HepG2 (cell line): ENCODE results near the gene PCDHA9. TPM values are rescaled to one million over a fixed set of nuclear protein-coding genes. Genes with fewer than 3 reads are reported as not detected.

Experiments used
- ATAC-seq: fragments of 200-7000 bp; cut with Tn5 transposase; 3 replicates; pipeline ENCODE4 v1.9.1; 2020; ENCODE audit warnings: mild to moderate bottlenecking, moderate library complexity
- BruUV-seq: library from RNA; stranded (reverse); fragments of 400-500 nt; replicated peaks from 2 replicates; lab custom pipeline; 2021; lab: Mats Ljungman, UMichigan
- CTCF ChIA-PET: fragments of 300-600 bp; formaldehyde crosslinking; extraction: SDS; loops from one replicate; lab custom pipeline; 2021; ENCODE audit warnings: low total read pairs, inconsistent platforms, low intra/inter-chr PET ratio; lab: Yijun Ruan, JAX
- POLR2A ChIA-PET: fragments of 350-600 bp; sonication (Branson Sonifier 250); formaldehyde crosslinking; loops from one replicate; lab custom pipeline; 2020; ENCODE audit warnings: antibody characterized with exemption, inconsistent platforms; lab: Yijun Ruan, JAX
- DNase-seq: peaks from one replicate; pipeline ENCODE4 v3.0.0-alpha.2; 2015; ENCODE audit warnings: low spot score
- FAIRE-seq: peaks from 3 replicates; lab custom pipeline; 2011; peaks lifted over from hg19 to GRCh38; lab: Jason Lieb, UNC
- H2AFZ ChIP-seq: one replicate; pipeline ENCODE4 v1.6.1; 2011; ENCODE audit warnings: low read length, inconsistent platforms
- H3K27ac ChIP-seq: fragments of 300-600 bp; 3 replicates; pipeline ENCODE4 v1.8.0; 2011; ENCODE audit warnings: mixed run types, mild to moderate bottlenecking, mixed read lengths, low read length, inconsistent platforms; ENCODE audit not compliant: insufficient read depth; ENCODE audit errors: extremely low read length
- H3K27me3 ChIP-seq, 2 experiments: fragments of 200-600 bp in 1 of 2; 2 replicates in 1 of 2; 3 replicates in 1 of 2; pipeline versions ENCODE4 v1.6.0 to v1.8.0; 2011; ENCODE audit warnings: low read length in 2 of 2, mild to moderate bottlenecking in 2 of 2, moderate library complexity in 2 of 2, inconsistent platforms in 1 of 2; ENCODE audit not compliant: insufficient read depth in 2 of 2, control insufficient read depth in 1 of 2
- H3K36me3 ChIP-seq, 2 experiments: fragments of 200-600 bp in 1 of 2; replicated peaks in 1 of 2; 2 replicates in 1 of 2; 3 replicates in 1 of 2; pipeline versions ENCODE4 v1.5.1 to v1.8.0; 2011; ENCODE audit warnings: low read length in 2 of 2, inconsistent platforms in 1 of 2; ENCODE audit not compliant: insufficient read depth in 2 of 2, control insufficient read depth in 1 of 2
- H3K4me1 ChIP-seq: 2 replicates; pipeline ENCODE4 v1.5.1; 2012; ENCODE audit warnings: low read length, inconsistent platforms; ENCODE audit not compliant: insufficient read depth
- H3K4me2 ChIP-seq: 2 replicates; pipeline ENCODE4 v1.6.0; 2011; ENCODE audit warnings: low read depth, low read length, inconsistent platforms
- H3K4me3 ChIP-seq, 3 experiments: fragments of 200-600 bp in 1 of 3; sonication (generic), shearing (Covaris generic) in 1 of 3; replicated peaks in 1 of 3; 2 replicates each; pipeline ENCODE4 v1.5.1; 2011 to 2016; ENCODE audit warnings: low read length in 3 of 3, inconsistent platforms in 2 of 3, low read depth in 2 of 3, mild to moderate bottlenecking in 2 of 3, control low read depth in 1 of 3, mixed read lengths in 1 of 3; ENCODE audit not compliant: insufficient read depth in 1 of 3
- H3K79me2 ChIP-seq: one replicate; pipeline ENCODE4 v1.6.1; 2011; ENCODE audit warnings: low read length, inconsistent platforms; ENCODE audit not compliant: insufficient read depth
- H3K9ac ChIP-seq: 2 replicates; pipeline ENCODE4 v1.6.0; 2011; ENCODE audit warnings: mild to moderate bottlenecking, low read depth, low read length, inconsistent platforms; ENCODE audit not compliant: insufficient read depth
- H3K9me3 ChIP-seq: 2 replicates; pipeline ENCODE4 v1.5.1; 2012; ENCODE audit warnings: mild to moderate bottlenecking, low read length
- H4K20me1 ChIP-seq: 2 replicates; pipeline ENCODE4 v1.6.0; 2011; ENCODE audit warnings: inconsistent platforms, mild to moderate bottlenecking, low read length, moderate library complexity; ENCODE audit not compliant: insufficient read depth
- KAT7 ChIP-seq: IDR thresholded peaks from 2 replicates; pipeline ENCODE4 v1.6.1; 2018; ENCODE audit warnings: borderline replicate concordance, missing compliant biosample characterization
- SOX6 ChIP-seq, 2 experiments: fragments of 450-650 bp in 1 of 2; sonication (generic) in 1 of 2; formaldehyde crosslinking in 1 of 2; IDR thresholded peaks; 2 replicates each; pipeline versions ENCODE4 v1.4.0 to v1.6.1; 2017 to 2020; ENCODE audit warnings: antibody characterized with exemption in 1 of 2, mild to moderate bottlenecking in 1 of 2, missing genetic modification reagents in 1 of 2
- ZC3H13 ChIP-seq: sonication (generic); formaldehyde crosslinking; IDR thresholded peaks from 2 replicates; pipeline ENCODE4 v1.8.1; 2023; ENCODE audit warnings: mild to moderate bottlenecking, missing genetic modification reagents, moderate library complexity
- WGBS: methylation state at CpG from one replicate; pipeline ENCODE4 v1.1.6; 2017; ENCODE audit warnings: low lambda C conversion rate; 5-methylcytosine and 5-hydroxymethylcytosine counted together
- in situ Hi-C: cut with HindIII; loops from 2 replicates; pipeline ENCODE4 v1.10.0; 2017; ENCODE audit warnings: low pct_unique_long_range_greater_than_20kb; ENCODE audit not compliant: extremely low pct_ligation_motif_present
- intact Hi-C: fragments of 100-400 bp; cut with micrococcal nuclease; formaldehyde crosslinking; loops from one replicate; pipeline ENCODE4 v1.10.0; 2022; ENCODE audit not compliant: unreplicated experiment
- polyA plus RNA-seq, 8 experiments: library from polyadenylated mRNA; depleted of rRNA in 3 of 8; stranded (reverse) in 7 of 8; unstranded in 1 of 8; fragments of >200 nt; fragmentation: Illumina TruSeq in 4 of 8; extraction: Trizol in 4 of 8; gene quantifications; 2 replicates each; pipeline versions ENCODE4 v1.2.1 to v1.2.3, GENCODE V29; 2011 to 2016; ENCODE audit warnings: low read depth in 4 of 8, missing spikeins in 1 of 8, mixed read lengths in 1 of 8; ENCODE audit not compliant: insufficient read depth in 1 of 8
- total RNA-seq, 5 experiments: library from RNA; depleted of rRNA; stranded (reverse); fragments of >200 nt; fragmentation: Illumina TruSeq; extraction: Trizol; gene quantifications; 2 replicates each; pipeline ENCODE4 v1.2.3, GENCODE V29; 2016; ENCODE audit warnings: low read depth in 1 of 5

The PCDHA9 gene
- total and polyA plus RNA-seq, 2 of the 13 experiments (the other 11 are each of a cell fraction or from before 2014, with no cell fraction given): 0.03 TPM; not detected in 1

DNA sequence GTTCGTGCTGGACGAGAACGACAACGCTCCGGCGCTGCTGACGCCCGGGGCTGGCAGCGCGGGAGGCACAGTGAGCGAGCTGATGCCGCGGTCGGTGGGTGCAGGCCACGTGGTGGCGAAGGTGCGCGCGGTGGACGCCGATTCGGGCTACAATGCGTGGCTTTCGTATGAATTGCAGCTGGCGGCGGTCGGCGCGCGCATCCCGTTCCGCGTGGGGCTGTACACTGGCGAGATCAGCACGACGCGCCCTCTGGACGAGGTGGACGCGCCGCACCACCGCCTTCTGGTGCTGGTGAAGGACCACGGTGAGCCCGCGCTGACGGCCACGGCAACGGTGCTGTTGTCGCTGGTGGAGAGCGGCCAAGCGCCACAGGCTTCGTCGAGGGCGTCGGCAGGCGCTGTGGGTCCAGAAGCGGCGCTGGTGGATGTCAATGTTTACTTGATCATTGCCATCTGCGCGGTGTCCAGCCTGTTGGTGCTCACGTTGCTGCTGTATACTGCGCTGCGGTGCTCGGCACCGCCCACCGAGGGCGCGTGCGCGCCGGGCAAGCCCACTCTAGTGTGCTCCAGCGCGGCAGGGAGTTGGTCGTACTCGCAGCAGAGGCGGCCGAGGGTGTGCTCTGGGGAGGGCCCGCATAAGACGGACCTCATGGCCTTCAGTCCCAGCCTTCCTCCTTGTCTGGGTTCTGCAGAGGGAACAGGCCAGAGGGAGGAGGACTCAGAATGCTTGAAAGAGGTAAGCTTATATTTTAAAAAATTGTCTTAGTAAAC, 35.9 kb downstream of the PCDHA9 start:
- no peak for FAIRE-seq

More for the DNA sequence above, 35.9 kb downstream of the PCDHA9 start:
- Histone ChIP-seq H3K79me2 (no peaks in the 10 kb centered on the region), H3K4me3 (no peak overlapping the region), H3K9me3 (no peaks in the 10 kb centered on the region), H3K27me3 (no peaks in the 10 kb centered on the region), H3K4me1 (no peaks in the 10 kb centered on the region), H3K4me2 (no peak overlapping the region), H3K36me3 (no peaks in the 10 kb centered on the region), H3K9ac (no peak overlapping the region), H4K20me1 (no peaks in the 10 kb centered on the region), H2AFZ (no peak overlapping the region), H3K27ac (no peak overlapping the region)
- intact Hi-C loops: no loop called here
- ATAC-seq (no peak), DNase-seq (no peak)
- ChIA-PET POLR2A (no interaction called here), CTCF (no interaction called here)
- no TSS peak for BruUV-seq
- TF ChIP-seq ZC3H13: no peak
- TF ChIP-seq KAT7 (CRISPR knock-in tag): no peak
- TF ChIP-seq SOX6 (IDR thresholded peaks at IDR 0.05): no peak
- no peak for TF ChIP-seq SOX6 (CRISPR knock-in tag; IDR thresholded peaks at IDR 0.05)
- WGBS: 88% methylated on average over 71 of the region's 79 CpGs
- in situ Hi-C loops: no loop called here

Other genes starting within 250 kb of the PCDHA9 start
- 0.70 and 1.7 TPM in 2 replicates for gene CD14, start 215.2 kb upstream of the PCDHA9 start, total RNA-seq (2016; rRNA removed; fragmentation: Illumina TruSeq; extraction: Trizol)
- gene CD14, start 215.2 kb upstream of the PCDHA9 start, polyA plus RNA-seq (2011; rRNA removed): 4.7 and 9.8 TPM in 2 replicates
- gene TMCO6, start 208.9 kb upstream of the PCDHA9 start, total RNA-seq (2016; rRNA removed; fragmentation: Illumina TruSeq; extraction: Trizol): 8.2 and 16.6 TPM in 2 replicates
- gene TMCO6, start 208.9 kb upstream of the PCDHA9 start, polyA plus RNA-seq (2011; rRNA removed): 28.2 and 36.3 TPM in 2 replicates
- 97.2 and 103 TPM in 2 replicates for gene NDUFA2, start 200.8 kb upstream of the PCDHA9 start, total RNA-seq (2016; rRNA removed; fragmentation: Illumina TruSeq; extraction: Trizol)
- 94.9 and 105 TPM in 2 replicates for gene NDUFA2, start 200.8 kb upstream of the PCDHA9 start, polyA plus RNA-seq (2011; rRNA removed)
- 67.5 and 86.4 TPM in 2 replicates for gene IK, start 200.6 kb upstream of the PCDHA9 start, total RNA-seq (2016; rRNA removed; fragmentation: Illumina TruSeq; extraction: Trizol)
- 63.7 and 65.3 TPM in 2 replicates for gene IK, start 200.6 kb upstream of the PCDHA9 start, polyA plus RNA-seq (2011; rRNA removed)
- 18.2 and 18.5 TPM in 2 replicates for gene WDR55, start 183.5 kb upstream of the PCDHA9 start, total RNA-seq (2016; rRNA removed; fragmentation: Illumina TruSeq; extraction: Trizol)
- gene WDR55, start 183.5 kb upstream of the PCDHA9 start, polyA plus RNA-seq (2011; rRNA removed): 17.7 and 23.4 TPM in 2 replicates
- 0.17 and 0.55 TPM in 2 replicates for gene DND1, start 174.8 kb upstream of the PCDHA9 start, total RNA-seq (2016; rRNA removed; fragmentation: Illumina TruSeq; extraction: Trizol)
- gene DND1, start 174.8 kb upstream of the PCDHA9 start, polyA plus RNA-seq (2011; rRNA removed): 0.48 and 1.3 TPM in 2 replicates
- gene HARS1, start 157.0 kb upstream of the PCDHA9 start, total RNA-seq (2016; rRNA removed; fragmentation: Illumina TruSeq; extraction: Trizol): 66.2 and 78.8 TPM in 2 replicates
- 36.9 and 37.2 TPM in 2 replicates for gene HARS1, start 157.0 kb upstream of the PCDHA9 start, polyA plus RNA-seq (2011; rRNA removed)
- gene HARS2, start 156.9 kb upstream of the PCDHA9 start, total RNA-seq (2016; rRNA removed; fragmentation: Illumina TruSeq; extraction: Trizol): 25.8 and 28.3 TPM in 2 replicates
- gene HARS2, start 156.9 kb upstream of the PCDHA9 start, polyA plus RNA-seq (2011; rRNA removed): 17.6 and 17.9 TPM in 2 replicates
- 92.8 and 141 TPM in 2 replicates for gene ZMAT2, start 147.9 kb upstream of the PCDHA9 start, total RNA-seq (2016; rRNA removed; fragmentation: Illumina TruSeq; extraction: Trizol)
- gene ZMAT2, start 147.9 kb upstream of the PCDHA9 start, polyA plus RNA-seq (2011; rRNA removed): 25.2 and 35.4 TPM in 2 replicates
- gene PCDHA1, start 62.2 kb upstream of the PCDHA9 start, total RNA-seq (2016; rRNA removed; fragmentation: Illumina TruSeq; extraction: Trizol): not detected in 2 replicates
- gene PCDHA1, start 62.2 kb upstream of the PCDHA9 start, polyA plus RNA-seq (2011; rRNA removed): not detected in 2 replicates
- gene PCDHA2, start 53.5 kb upstream of the PCDHA9 start, total RNA-seq (2016; rRNA removed; fragmentation: Illumina TruSeq; extraction: Trizol): not detected in 2 replicates
- not detected in 2 replicates for gene PCDHA2, start 53.5 kb upstream of the PCDHA9 start, polyA plus RNA-seq (2011; rRNA removed)
- gene PCDHA3, start 47.3 kb upstream of the PCDHA9 start, total RNA-seq (2016; rRNA removed; fragmentation: Illumina TruSeq; extraction: Trizol): not detected in 2 replicates
- gene PCDHA3, start 47.3 kb upstream of the PCDHA9 start, polyA plus RNA-seq (2011; rRNA removed): not detected in 2 replicates
- not detected in 2 replicates for gene PCDHA4, start 41.3 kb upstream of the PCDHA9 start, total RNA-seq (2016; rRNA removed; fragmentation: Illumina TruSeq; extraction: Trizol)
- gene PCDHA4, start 41.3 kb upstream of the PCDHA9 start, polyA plus RNA-seq (2011; rRNA removed): not detected in 2 replicates
- not detected in 2 replicates for gene PCDHA5, start 26.8 kb upstream of the PCDHA9 start, total RNA-seq (2016; rRNA removed; fragmentation: Illumina TruSeq; extraction: Trizol)
- gene PCDHA5, start 26.8 kb upstream of the PCDHA9 start, polyA plus RNA-seq (2011; rRNA removed): not detected in 2 replicates
- gene PCDHA6, start 20.4 kb upstream of the PCDHA9 start, total RNA-seq (2016; rRNA removed; fragmentation: Illumina TruSeq; extraction: Trizol): not detected in 2 replicates
- gene PCDHA6, start 20.4 kb upstream of the PCDHA9 start, polyA plus RNA-seq (2011; rRNA removed): not detected in 2 replicates
- 0.28 and 0.53 TPM in 2 replicates for gene PCDHA7, start 14.1 kb upstream of the PCDHA9 start, total RNA-seq (2016; rRNA removed; fragmentation: Illumina TruSeq; extraction: Trizol)
- gene PCDHA7, start 14.1 kb upstream of the PCDHA9 start, polyA plus RNA-seq (2011; rRNA removed): 0.49 and 0.54 TPM in 2 replicates
- gene PCDHA8, start 7.2 kb upstream of the PCDHA9 start, total RNA-seq (2016; rRNA removed; fragmentation: Illumina TruSeq; extraction: Trizol): 0.07 and 0.11 TPM in 2 replicates
- gene PCDHA8, start 7.2 kb upstream of the PCDHA9 start, polyA plus RNA-seq (2011; rRNA removed): 0.03 and 0.04 TPM in 2 replicates
- gene PCDHA10, start 7.5 kb downstream of the PCDHA9 start, total RNA-seq (2016; rRNA removed; fragmentation: Illumina TruSeq; extraction: Trizol): 0.02 TPM in 1 of 2 replicates, not detected in the other
- 0.01 and 0.03 TPM in 2 replicates for gene PCDHA10, start 7.5 kb downstream of the PCDHA9 start, polyA plus RNA-seq (2011; rRNA removed)
- gene PCDHA11, start 20.6 kb downstream of the PCDHA9 start, total RNA-seq (2016; rRNA removed; fragmentation: Illumina TruSeq; extraction: Trizol): 0.07 and 0.29 TPM in 2 replicates
- 0.05 TPM in 1 of 2 replicates, not detected in the other for gene PCDHA11, start 20.6 kb downstream of the PCDHA9 start, polyA plus RNA-seq (2011; rRNA removed)
- not detected in 2 replicates for gene PCDHA12, start 26.9 kb downstream of the PCDHA9 start, total RNA-seq (2016; rRNA removed; fragmentation: Illumina TruSeq; extraction: Trizol)
- gene PCDHA12, start 26.9 kb downstream of the PCDHA9 start, polyA plus RNA-seq (2011; rRNA removed): 0.03 TPM in 1 of 2 replicates, not detected in the other
- gene PCDHA13, start 33.7 kb downstream of the PCDHA9 start, total RNA-seq (2016; rRNA removed; fragmentation: Illumina TruSeq; extraction: Trizol): 0.04 TPM in 1 of 2 replicates, not detected in the other
- 0.03 TPM in 1 of 2 replicates, not detected in the other for gene PCDHA13, start 33.7 kb downstream of the PCDHA9 start, polyA plus RNA-seq (2011; rRNA removed)
- gene PCDHAC1, start 77.9 kb downstream of the PCDHA9 start, total RNA-seq (2016; rRNA removed; fragmentation: Illumina TruSeq; extraction: Trizol): 0.04 TPM in 1 of 2 replicates, not detected in the other
- gene PCDHAC1, start 77.9 kb downstream of the PCDHA9 start, polyA plus RNA-seq (2011; rRNA removed): 0.03 TPM in 1 of 2 replicates, not detected in the other
- not detected in 2 replicates for gene PCDHAC2, start 118.1 kb downstream of the PCDHA9 start, total RNA-seq (2016; rRNA removed; fragmentation: Illumina TruSeq; extraction: Trizol)
- not detected in 2 replicates for gene PCDHAC2, start 118.1 kb downstream of the PCDHA9 start, polyA plus RNA-seq (2011; rRNA removed)
- gene PCDHB1, start 203.0 kb downstream of the PCDHA9 start, total RNA-seq (2016; rRNA removed; fragmentation: Illumina TruSeq; extraction: Trizol): not detected in 2 replicates
- gene PCDHB1, start 203.0 kb downstream of the PCDHA9 start, polyA plus RNA-seq (2011; rRNA removed): not detected in 2 replicates
- gene PCDHB2, start 246.2 kb downstream of the PCDHA9 start, total RNA-seq (2016; rRNA removed; fragmentation: Illumina TruSeq; extraction: Trizol): 3.6 and 7.1 TPM in 2 replicates
- gene PCDHB2, start 246.2 kb downstream of the PCDHA9 start, polyA plus RNA-seq (2011; rRNA removed): 7.5 and 8.1 TPM in 2 replicates